HCT116 (cell line): ENCODE results near the gene HSD3B2. TPM values are rescaled to one million over a fixed set of nuclear protein-coding genes. Genes with fewer than 3 reads are reported as not detected.
A peak's percentile ranks its signal among the peaks of the same experiment; 100 is the strongest.

ENCODE experiments used
- ATAC-seq: fragments of 200-7000 bp; cut with Tn5 transposase; 2 replicates; pipeline ENCODE4 v1.9.1; 2020; ENCODE audit warnings: mild to moderate bottlenecking, moderate library complexity
- BruUV-seq: library from RNA; stranded (reverse); fragments of 400-500 nt; replicated peaks from 2 replicates; lab custom pipeline; 2021; lab: Mats Ljungman, UMichigan
- CTCF ChIA-PET: fragments of 300-600 bp; sonication (Branson Sonifier 250); formaldehyde crosslinking; loops from one replicate; lab custom pipeline; 2021; ENCODE audit warnings: antibody characterized with exemption; lab: Charles Lee
- POLR2A ChIA-PET: fragments of 300-600, 350-600 bp; sonication (Branson Sonifier 250); formaldehyde crosslinking; loops from one replicate; lab custom pipeline; 2021; ENCODE audit warnings: antibody characterized with exemption; lab: Charles Lee
- RAD21 ChIA-PET, 2 experiments: fragments of 300-600 bp; sonication (Branson Sonifier 250); formaldehyde crosslinking; loops; one replicate each; lab custom pipeline; 2023; ENCODE audit warnings: low total read pairs in 2 of 2; ENCODE audit not compliant: uncharacterized antibody in 2 of 2, unreplicated experiment in 2 of 2, low non-redundant PET in 1 of 2; lab: Charles Lee
- DNase-seq: peaks from one replicate; pipeline ENCODE4 v3.0.0-alpha.2; 2010; ENCODE audit warnings: low read depth, low spot score
- H2AFZ ChIP-seq: fragments of 200-600 bp; shearing (Covaris generic), sonication (generic); 2 replicates; pipeline ENCODE4 v1.6.1; 2017; ENCODE audit warnings: low read depth, mixed run types, mixed read lengths, antibody characterized with exemption, low read length; ENCODE audit not compliant: poor library complexity, severe bottlenecking
- H3K27ac ChIP-seq: 2 replicates; pipeline ENCODE4 v1.5.1; 2012; ENCODE audit warnings: low read depth, low read length
- H3K27me3 ChIP-seq: fragments of 200-600 bp; sonication (generic); 2 replicates; pipeline ENCODE4 v1.6.1; 2016; ENCODE audit warnings: mixed run types, low read length, mixed read lengths; ENCODE audit not compliant: insufficient read depth
- H3K36me3 ChIP-seq, 2 experiments: fragments of 200-500 bp in 1 of 2; fragments of 200-600 bp in 1 of 2; sonication (Bioruptor generic) in 1 of 2; sonication (generic) in 1 of 2; 2 replicates each; pipeline versions ENCODE4 v1.5.1 to v1.6.1; 2014 to 2016; ENCODE audit warnings: low read length in 2 of 2, inconsistent platforms in 1 of 2, mixed read lengths in 1 of 2, mixed run types in 1 of 2; ENCODE audit not compliant: insufficient read depth in 2 of 2, control insufficient read depth in 1 of 2
- H3K4me1 ChIP-seq, 2 experiments: fragments of 200-600 bp in 1 of 2; sonication (generic) in 1 of 2; 2 replicates each; pipeline versions ENCODE4 v1.5.1 to v1.6.1; 2012 to 2017; ENCODE audit warnings: low read length in 2 of 2, inconsistent platforms in 1 of 2, mild to moderate bottlenecking in 1 of 2, mixed read lengths in 1 of 2, mixed run types in 1 of 2, moderate library complexity in 1 of 2; ENCODE audit not compliant: insufficient read depth in 2 of 2, control insufficient read depth in 1 of 2
- H3K4me2 ChIP-seq: fragments of 200-600 bp; sonication (generic); 2 replicates; pipeline ENCODE4 v1.6.1; 2017; ENCODE audit warnings: mixed run types, low read length, mixed read lengths
- H3K4me3 ChIP-seq, 2 experiments: fragments of 200-600 bp in 1 of 2; sonication (generic) in 1 of 2; replicated peaks in 1 of 2; 2 replicates each; pipeline ENCODE4 v1.5.1; 2011 to 2016; ENCODE audit warnings: low read length in 2 of 2, control low read depth in 1 of 2, low read depth in 1 of 2, mild to moderate bottlenecking in 1 of 2, mixed read lengths in 1 of 2, mixed run types in 1 of 2
- H3K79me2 ChIP-seq: fragments of 200-600 bp; sonication (generic); 2 replicates; pipeline ENCODE4 v1.6.1; 2017; ENCODE audit warnings: mild to moderate bottlenecking, mixed run types, low read length, moderate library complexity, mixed read lengths; ENCODE audit not compliant: insufficient read depth
- H3K9ac ChIP-seq: fragments of 200-600 bp; sonication (generic); 2 replicates; pipeline ENCODE4 v1.6.1; 2016; ENCODE audit warnings: low read length, mixed read lengths
- H3K9me2 ChIP-seq: fragments of 200-600 bp; sonication (generic), shearing (Covaris generic); 2 replicates; pipeline ENCODE4 v1.6.1; 2017; ENCODE audit warnings: mixed run types, mild to moderate bottlenecking, moderate library complexity; ENCODE audit not compliant: insufficient read depth
- H3K9me3 ChIP-seq, 2 experiments: fragments of 200-500 bp in 1 of 2; fragments of 200-600 bp in 1 of 2; sonication (Bioruptor generic) in 1 of 2; sonication (generic) in 1 of 2; 2 replicates each; pipeline ENCODE4 v1.6.1; 2014 to 2017; ENCODE audit warnings: low read length in 2 of 2, mixed read lengths in 2 of 2, inconsistent platforms in 1 of 2, low read depth in 1 of 2, mild to moderate bottlenecking in 1 of 2, mixed run types in 1 of 2, moderate library complexity in 1 of 2; ENCODE audit not compliant: control insufficient read depth in 1 of 2, insufficient read depth in 1 of 2
- H4K20me1 ChIP-seq: fragments of 200-600 bp; sonication (generic), shearing (Covaris generic); 2 replicates; pipeline ENCODE4 v1.6.1; 2017; ENCODE audit warnings: mixed run types, mild to moderate bottlenecking, moderate library complexity; ENCODE audit not compliant: insufficient read depth
- CBX3 ChIP-seq: IDR thresholded peaks from 2 replicates; pipeline ENCODE4 v1.6.1; 2012; ENCODE audit warnings: low read depth
- CEBPB ChIP-seq: IDR thresholded peaks from 2 replicates; pipeline ENCODE4 v1.6.1; 2012; ENCODE audit warnings: low read depth
- CTCF ChIP-seq, 3 experiments: fragments of 200-600 bp in 1 of 3; sonication (generic) in 1 of 3; IDR thresholded peaks in 2 of 3; conservative IDR thresholded peaks in 1 of 3; 2 replicates each; pipeline ENCODE4 v1.5.1; 2012 to 2017; ENCODE audit warnings: low read depth in 2 of 3, low read length in 2 of 3, antibody characterized with exemption in 1 of 3, borderline replicate concordance in 1 of 3, control low read depth in 1 of 3, mild to moderate bottlenecking in 1 of 3, mixed read lengths in 1 of 3, mixed run types in 1 of 3, moderate library complexity in 1 of 3; ENCODE audit not compliant: insufficient read depth in 1 of 3
- ELF1 ChIP-seq: IDR thresholded peaks from 2 replicates; pipeline ENCODE4 v1.6.1; 2012; ENCODE audit warnings: low read depth, borderline replicate concordance
- FOSL1 ChIP-seq: IDR thresholded peaks from 2 replicates; pipeline ENCODE4 v1.6.1; 2012; ENCODE audit warnings: low read depth
- JUND ChIP-seq: IDR thresholded peaks from 2 replicates; pipeline ENCODE4 v1.6.1; 2012
- MAX ChIP-seq: IDR thresholded peaks from 2 replicates; pipeline ENCODE4 v1.6.1; 2012
- POLR2A ChIP-seq: IDR thresholded peaks from 2 replicates; pipeline ENCODE4 v1.7.0; 2011; ENCODE audit warnings: borderline replicate concordance; ENCODE audit not compliant: insufficient read depth, insufficient read length; ENCODE audit errors: extremely low read depth
- RAD21 ChIP-seq: IDR thresholded peaks from 2 replicates; pipeline ENCODE4 v1.6.1; 2012; ENCODE audit warnings: low read depth, mild to moderate bottlenecking
- SIN3A ChIP-seq: IDR thresholded peaks from 2 replicates; pipeline ENCODE4 v1.6.1; 2012; ENCODE audit warnings: low read depth
- ZNF274 ChIP-seq: fragments of 200-500 bp; sonication (Bioruptor generic); IDR thresholded peaks from 2 replicates; pipeline ENCODE4 v1.6.1; 2014; ENCODE audit warnings: mild to moderate bottlenecking, low read depth, low read length, inconsistent platforms
- intact Hi-C: fragments of 100-400 bp; cut with micrococcal nuclease; formaldehyde crosslinking; loops from 2 replicates; pipeline ENCODE4 v1.10.0; 2022
- total RNA-seq: library from RNA; stranded (reverse); gene quantifications from one replicate; pipeline ENCODE4 v1.2.1, GENCODE V29; 2021; ENCODE audit not compliant: unreplicated experiment

The HSD3B2 gene
- total RNA-seq, 1 experiment from 2014 or later, result 1.4 TPM

- peak; percentile 79 for ATAC-seq
- ChIA-PET RAD21 (no interaction called here), CTCF (interaction anchor here (0.7 to 2.9 kb wide), 7 partner anchors 17 to 1290 kb away, joined by 3 to 18 read pairs (median 3); partner anchors contain the start of gene WARS2), POLR2A (no interaction called here)
- no peaks in the 10 kb centered on the region for H3K4me1 ChIP-seq
- peak; percentile 27 for DNase-seq
- TF ChIP-seq CTCF (IDR thresholded peaks at IDR 0.05 in 2 of 3, conservative IDR thresholded peaks at IDR 0.05 in 1 of 3; ENCODE audit: borderline replicate concordance in 1 of 3, insufficient read depth in 1 of 3, low read depth in 2 of 3, low read length in 2 of 3) (peak; percentile 69 to 95 (median 87)), RAD21 (peak; percentile 84), MAX (no peak)
- no TSS peak for BruUV-seq
- peaks cover 12% of the 10 kb centered on the region; the same call in 1 of the 2 replicates for H3K27me3 ChIP-seq
- no peaks in the 10 kb centered on the region for H3K79me2 ChIP-seq
- H2AFZ ChIP-seq, result no peak overlapping the region
- no peak overlapping the region for H3K4me2 ChIP-seq
- H3K9me2 ChIP-seq, result no peaks in the 10 kb centered on the region
- intact Hi-C loops, result loop anchor here (1.0 to 2.0 kb wide), 5 partner anchors 51 to 1290 kb away; no protein-coding TSS in a partner anchor
- no peaks in the 10 kb centered on the region for H4K20me1 ChIP-seq
- H3K9ac ChIP-seq, result no peak overlapping the region
- no peaks in the 10 kb centered on the region for H3K36me3 ChIP-seq
- H3K4me3 ChIP-seq, result no peak overlapping the region
- H3K9me3 ChIP-seq, result no peaks in the 10 kb centered on the region
- H3K27ac ChIP-seq, result no peak overlapping the region
Measured at GRCh38 chr1:119367432-119368124, 47.4 kb upstream of the HSD3B2 start.

GRCh38 chr1:119368554-119368953 is 46.4 kb upstream of the HSD3B2 start, which contains the start of gene HAO2:
Gene HAO2 (plus strand): TSS chr1:119368785. CDS start chr1:119381086, 12,301 bp downstream.
- Histone ChIP-seq H3K4me3 (no peak within 1 kb of the TSS), H3K27ac (no peak within 1 kb of the TSS), H3K27me3 (0 out of 2 replicates have a peak, but pooled peaks cover 7% of the 10 kb centered on the region), H3K36me3 (no peaks in the 10 kb centered on the region), H2AFZ (no peak within 1 kb of the TSS), H3K4me2 (no peak within 1 kb of the TSS), H3K9me2 (no peaks in the 10 kb centered on the region), H3K4me1 (peaks cover 0 to 4% of the 10 kb centered on the region in 2 experiments; a peak in 1 of 4 replicates), H3K9ac (no peak within 1 kb of the TSS), H3K79me2 (no peaks in the 10 kb centered on the region), H3K9me3 (no peaks in the 10 kb centered on the region), H4K20me1 (no peaks in the 10 kb centered on the region)
- DNase-seq, result no peak
- no peak for ATAC-seq
- ChIA-PET RAD21 (no interaction called here), POLR2A (no interaction called here), CTCF (interaction anchor here (2.9 kb wide), 1 partner anchor 93 kb away, joined by 18 read pairs; no protein-coding TSS in a partner anchor)
- intact Hi-C loops, result no loop called here
- no TSS peak for BruUV-seq
- TF ChIP-seq CTCF (IDR thresholded peaks at IDR 0.05 in 2 of 3, conservative IDR thresholded peaks at IDR 0.05 in 1 of 3; ENCODE audit: borderline replicate concordance in 1 of 3, insufficient read depth in 1 of 3, low read depth in 2 of 3, low read length in 2 of 3) (no peak), JUND (no peak), ZNF274 (no peak), CBX3 (no peak), SIN3A (no peak), POLR2A (no peak), FOSL1 (no peak), ELF1 (no peak), CEBPB (no peak)
